ENCODE results near the gene PSMA5. TPM values are rescaled to one million over a fixed set of nuclear protein-coding genes. Genes with fewer than 3 reads are reported as not detected.

The PSMA5 gene
- total and polyA plus RNA-seq, 2 of the 13 experiments (the other 11 are each of a cell fraction or from before 2014, with no cell fraction given) = 140 to 169 TPM

- TF ChIP-seq BRD4 (CRISPR knock-in tag; IDR thresholded peaks at IDR 0.05) (no peak), SP5 (CRISPR knock-in tag; IDR thresholded peaks at IDR 0.05; ENCODE audit: borderline replicate concordance, low read depth) (0 out of 2 replicates have a peak, but pooled peaks have one; percentile 39), ARID3A (IDR thresholded peaks at IDR 0.05; ENCODE audit: low read depth, low read length) (no peak), TOPORS (CRISPR knock-in tag; IDR thresholded peaks at IDR 0.05) (no peak), SIX4 (CRISPR knock-in tag; IDR thresholded peaks at IDR 0.05) (no peak), ATF7 (IDR thresholded peaks at IDR 0.05) (no peak), ATF7 (CRISPR knock-in tag; IDR thresholded peaks at IDR 0.05) (no peak), MLLT10 (CRISPR knock-in tag; IDR thresholded peaks at IDR 0.05) (no peak), PHF21A (CRISPR knock-in tag; IDR thresholded peaks at IDR 0.05) (0 out of 2 replicates have a peak, but pooled peaks have one; percentile 40), ZNF619 (CRISPR knock-in tag; IDR thresholded peaks at IDR 0.05) (no peak), HINFP (CRISPR knock-in tag; IDR thresholded peaks at IDR 0.05; ENCODE audit: low read depth) (no peak), NAIF1 (CRISPR knock-in tag; IDR thresholded peaks at IDR 0.05; ENCODE audit: borderline replicate concordance) (0 out of 2 replicates have a peak, but pooled peaks have one; percentile 30), TCF7 (IDR thresholded peaks at IDR 0.05; ENCODE audit: low read depth) (no peak), ZBTB7B (CRISPR knock-in tag; IDR thresholded peaks at IDR 0.05) (peak; percentile 42; the same call in 1 of the 2 replicates), DPF2 (CRISPR knock-in tag; IDR thresholded peaks at IDR 0.05; ENCODE audit: borderline replicate concordance, low read depth) (peak; percentile 35; the same call in 1 of the 2 replicates), PRDM10 (CRISPR knock-in tag; IDR thresholded peaks at IDR 0.05; ENCODE audit: low read depth) (no peak), RORA (CRISPR knock-in tag; IDR thresholded peaks at IDR 0.05) (no peak), ZNF749 (CRISPR knock-in tag; IDR thresholded peaks at IDR 0.05; ENCODE audit: borderline replicate concordance) (no peak), BCL6 (CRISPR knock-in tag; IDR thresholded peaks at IDR 0.05) (0 out of 2 replicates have a peak, but pooled peaks have one; percentile 7)
- TF ChIP-seq, protein P1, sequence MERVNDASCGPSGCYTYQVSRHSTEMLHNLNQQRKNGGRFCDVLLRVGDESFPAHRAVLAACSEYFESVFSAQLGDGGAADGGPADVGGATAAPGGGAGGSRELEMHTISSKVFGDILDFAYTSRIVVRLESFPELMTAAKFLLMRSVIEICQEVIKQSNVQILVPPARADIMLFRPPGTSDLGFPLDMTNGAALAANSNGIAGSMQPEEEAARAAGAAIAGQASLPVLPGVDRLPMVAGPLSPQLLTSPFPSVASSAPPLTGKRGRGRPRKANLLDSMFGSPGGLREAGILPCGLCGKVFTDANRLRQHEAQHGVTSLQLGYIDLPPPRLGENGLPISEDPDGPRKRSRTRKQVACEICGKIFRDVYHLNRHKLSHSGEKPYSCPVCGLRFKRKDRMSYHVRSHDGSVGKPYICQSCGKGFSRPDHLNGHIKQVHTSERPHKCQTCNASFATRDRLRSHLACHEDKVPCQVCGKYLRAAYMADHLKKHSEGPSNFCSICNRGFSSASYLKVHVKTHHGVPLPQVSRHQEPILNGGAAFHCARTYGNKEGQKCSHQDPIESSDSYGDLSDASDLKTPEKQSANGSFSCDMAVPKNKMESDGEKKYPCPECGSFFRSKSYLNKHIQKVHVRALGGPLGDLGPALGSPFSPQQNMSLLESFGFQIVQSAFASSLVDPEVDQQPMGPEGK (CRISPR knock-in tag; IDR thresholded peaks at IDR 0.05) = peak; percentile 40; the same call in 1 of the 2 replicates
These were observed 53.1 kb downstream of the PSMA5 start (continued) for GRCh38 chr1:109373126-109373525.
